Mammary epithelial cell (primary cell): ENCODE results near the gene BBS9.

Source experiments
- EZH2 ChIP-seq: IDR thresholded peaks from 2 replicates; pipeline ENCODE4 v1.6.1; 2012; ENCODE audit warnings: low read length, inconsistent platforms, borderline replicate concordance
- TF ChIP-seq, protein P1 (sequence below), 2 donors: IDR thresholded peaks in 1 of 2; conservative IDR thresholded peaks in 1 of 2; 2 replicates each; pipeline ENCODE4 v1.5.1; 2011 to 2012; ENCODE audit warnings: inconsistent platforms in 2 of 2, low read length in 2 of 2, mild to moderate bottlenecking in 2 of 2, control low read depth in 1 of 2, low read depth in 1 of 2; ENCODE audit not compliant: insufficient read depth in 1 of 2; ENCODE audit errors: extremely low read depth in 1 of 2

DNA sequence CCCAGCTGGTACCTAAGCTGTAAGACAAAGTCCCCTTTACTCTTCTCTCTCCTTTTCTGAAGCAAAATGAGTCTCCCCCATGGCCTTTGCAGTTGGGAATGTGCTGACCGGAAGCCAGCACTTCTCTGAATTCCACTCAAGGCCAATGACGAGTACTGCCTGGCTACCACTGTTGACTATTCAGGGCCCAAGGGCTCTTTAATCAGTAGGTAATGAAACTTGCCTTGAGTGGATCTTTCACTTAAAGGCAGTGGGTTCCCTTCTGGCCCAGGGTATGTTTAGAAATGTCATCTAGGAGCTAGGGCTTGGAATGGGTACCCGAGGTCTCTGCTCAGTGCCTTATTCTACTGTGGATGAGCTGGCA lies 197.1 kb downstream of the BBS9 start:
- TF ChIP-seq, protein P1, sequence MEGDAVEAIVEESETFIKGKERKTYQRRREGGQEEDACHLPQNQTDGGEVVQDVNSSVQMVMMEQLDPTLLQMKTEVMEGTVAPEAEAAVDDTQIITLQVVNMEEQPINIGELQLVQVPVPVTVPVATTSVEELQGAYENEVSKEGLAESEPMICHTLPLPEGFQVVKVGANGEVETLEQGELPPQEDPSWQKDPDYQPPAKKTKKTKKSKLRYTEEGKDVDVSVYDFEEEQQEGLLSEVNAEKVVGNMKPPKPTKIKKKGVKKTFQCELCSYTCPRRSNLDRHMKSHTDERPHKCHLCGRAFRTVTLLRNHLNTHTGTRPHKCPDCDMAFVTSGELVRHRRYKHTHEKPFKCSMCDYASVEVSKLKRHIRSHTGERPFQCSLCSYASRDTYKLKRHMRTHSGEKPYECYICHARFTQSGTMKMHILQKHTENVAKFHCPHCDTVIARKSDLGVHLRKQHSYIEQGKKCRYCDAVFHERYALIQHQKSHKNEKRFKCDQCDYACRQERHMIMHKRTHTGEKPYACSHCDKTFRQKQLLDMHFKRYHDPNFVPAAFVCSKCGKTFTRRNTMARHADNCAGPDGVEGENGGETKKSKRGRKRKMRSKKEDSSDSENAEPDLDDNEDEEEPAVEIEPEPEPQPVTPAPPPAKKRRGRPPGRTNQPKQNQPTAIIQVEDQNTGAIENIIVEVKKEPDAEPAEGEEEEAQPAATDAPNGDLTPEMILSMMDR (conservative IDR thresholded peaks at IDR 0.05 in 1 of 2, IDR thresholded peaks at IDR 0.05 in 1 of 2; ENCODE audit: extremely low read depth in 1 of 2, insufficient read depth in 1 of 2, low read depth in 1 of 2, low read length in 2 of 2) = no peak
- no peak for TF ChIP-seq EZH2
